Activated naive CD4-positive, alpha-beta T cell treated with anti-CD3 and anti-CD28 coated beads, Interleukin-2, amount 50 U/mL, for 72 hours (primary cell): Measurements from ENCODE around the gene ENOX1. TPM values are rescaled to one million over a fixed set of nuclear protein-coding genes. Genes with fewer than 3 reads are reported as not detected.

Experiments
- ATAC-seq, 2 donors: fragments of 150-1000 bp; cut with Tn5 transposase; 2 replicates each; pipeline ENCODE4 v1.10.0; 2021; ENCODE audit warnings: mild to moderate bottlenecking in 2 of 2, moderate library complexity in 2 of 2
- DNase-seq, 2 donors: peaks; one replicate each; pipeline ENCODE4 v3.0.0; 2021 to 2022; ENCODE audit warnings: low spot score in 2 of 2
- H3K27ac Mint-ChIP-seq, 2 donors: one replicate each; pipeline ENCODE4 v1.8.0; 2022; ENCODE audit warnings: mild to moderate bottlenecking in 2 of 2, mixed read lengths in 2 of 2
- H3K36me3 Mint-ChIP-seq, 2 donors: one replicate each; pipeline ENCODE4 v1.8.0; 2022; ENCODE audit warnings: mixed read lengths in 2 of 2
- H3K9me3 Mint-ChIP-seq, 2 donors: one replicate each; pipeline ENCODE4 v1.8.0; 2022; ENCODE audit warnings: mixed read lengths in 2 of 2
- total RNA-seq, 2 donors: library from RNA; stranded (reverse); gene quantifications; one replicate each; pipeline ENCODE4 v1.2.3, GENCODE V29; 2022

The ENOX1 gene
- total RNA-seq, 2 donors from 2014 or later = 1.8 TPM; not detected in 1

- no peak for DNase-seq
Measured at GRCh38 chr13:43614063-43614462, 172.7 kb downstream of the ENOX1 start.

GRCh38 chr13:43611281-43612273, 175.2 kb downstream of the ENOX1 start:
- no peak overlapping the region for H3K27ac Mint-ChIP-seq
- ATAC-seq = no peak
- DNase-seq = no peak
- no peaks in the 10 kb centered on the region for H3K36me3 Mint-ChIP-seq
- no peaks in the 10 kb centered on the region for H3K9me3 Mint-ChIP-seq

More at GRCh38 chr13:43614063-43614462, 172.7 kb downstream of the ENOX1 start:
- H3K27ac Mint-ChIP-seq = no peak overlapping the region
- peaks cover 0 to 7% of the 10 kb centered on the region in 2 donors for H3K36me3 Mint-ChIP-seq
- peaks cover 0 to 11% of the 10 kb centered on the region in 2 donors for H3K9me3 Mint-ChIP-seq
- ATAC-seq = no peak

GRCh38 chr13:43608400-43609137, 178.2 kb downstream of the ENOX1 start:
- ATAC-seq (no peak), DNase-seq (no peak)
- peaks cover 6 to 11% of the 10 kb centered on the region in 2 donors for H3K36me3 Mint-ChIP-seq
- peaks cover 3 to 8% of the 10 kb centered on the region in 2 donors for H3K9me3 Mint-ChIP-seq
- H3K27ac Mint-ChIP-seq = no peak overlapping the region

DNA sequence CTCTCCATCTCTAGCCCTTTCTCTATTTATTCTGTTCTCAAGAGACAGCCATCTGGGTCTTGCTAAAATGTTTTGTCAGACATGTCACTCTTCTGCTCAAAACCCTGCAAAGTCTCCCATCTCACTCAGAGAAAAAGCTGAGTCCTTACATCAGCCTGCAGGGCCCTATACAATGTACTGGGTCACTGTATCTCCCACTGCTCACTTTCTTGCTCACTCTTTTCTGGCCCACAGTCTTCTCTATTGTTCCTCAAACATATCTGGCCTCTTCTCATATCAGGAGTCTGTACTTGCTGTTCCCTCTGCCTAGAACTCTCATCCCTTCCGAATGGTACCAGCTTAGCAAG, 189.2 kb downstream of the ENOX1 start:
- Mint-ChIP-seq H3K9me3 (peaks cover 4 to 5% of the 10 kb centered on the region in 2 donors), H3K27ac (peak overlapping the region in 1 of 2 donors; percentile 20), H3K36me3 (no peaks in the 10 kb centered on the region)
- no peak for DNase-seq
- peak; percentile 46 to 59 for ATAC-seq

DNA sequence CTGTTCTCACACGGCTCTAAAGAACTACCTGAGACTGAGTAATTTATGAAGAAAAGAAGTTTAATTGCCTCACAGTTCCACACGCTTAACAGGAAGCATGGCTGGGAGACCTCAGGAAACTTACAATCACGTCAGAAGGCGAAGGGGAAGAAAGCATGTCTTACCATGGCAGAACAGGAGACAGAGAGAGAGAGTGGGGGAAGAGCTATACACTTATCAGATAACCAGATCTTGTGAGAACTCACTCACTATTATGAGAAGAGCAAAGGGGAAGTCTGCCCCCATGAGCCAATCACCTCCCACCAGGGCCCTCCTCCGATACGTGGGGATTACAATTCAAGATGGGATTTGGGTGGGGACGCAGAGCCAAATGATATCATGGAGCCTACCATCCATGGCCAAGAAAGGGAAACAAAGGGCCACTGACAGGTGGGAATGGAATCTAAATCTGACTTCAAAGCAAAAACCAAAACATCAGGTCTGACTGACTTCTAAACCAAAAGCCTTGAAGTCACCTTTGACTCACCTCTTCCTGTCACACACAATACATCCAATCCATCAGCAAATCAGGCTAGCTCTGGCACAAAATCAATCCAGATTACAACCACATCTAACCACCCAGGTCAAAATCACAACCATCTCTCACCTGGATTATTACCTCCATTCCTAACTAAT, 189.7 kb downstream of the ENOX1 start:
- no peak for DNase-seq
- peak; percentile 78 to 91 for ATAC-seq
- Mint-ChIP-seq H3K9me3 (peaks cover 4 to 5% of the 10 kb centered on the region in 2 donors), H3K36me3 (no peaks in the 10 kb centered on the region), H3K27ac (peak overlapping the region in 1 of 2 donors; percentile 44)

DNA sequence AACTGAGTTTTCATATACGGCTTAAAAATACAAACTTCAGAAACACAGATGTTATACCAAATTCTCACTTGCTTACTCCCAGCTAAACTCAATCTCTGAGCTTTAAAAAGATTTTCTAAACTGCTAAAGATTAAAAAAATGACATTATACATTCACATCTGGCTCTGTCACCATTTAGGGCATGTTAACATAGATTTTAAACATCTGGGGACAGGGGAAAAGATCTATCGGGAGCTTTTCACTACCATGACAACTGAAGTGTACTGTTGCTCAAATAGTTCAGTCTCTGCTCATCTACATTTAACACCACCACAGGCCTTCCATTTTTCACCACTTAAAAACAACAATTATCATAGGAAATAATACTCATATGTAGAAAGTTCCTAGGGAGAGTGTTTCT, 190.8 kb downstream of the ENOX1 start:
- no peak overlapping the region for H3K27ac Mint-ChIP-seq

DNA sequence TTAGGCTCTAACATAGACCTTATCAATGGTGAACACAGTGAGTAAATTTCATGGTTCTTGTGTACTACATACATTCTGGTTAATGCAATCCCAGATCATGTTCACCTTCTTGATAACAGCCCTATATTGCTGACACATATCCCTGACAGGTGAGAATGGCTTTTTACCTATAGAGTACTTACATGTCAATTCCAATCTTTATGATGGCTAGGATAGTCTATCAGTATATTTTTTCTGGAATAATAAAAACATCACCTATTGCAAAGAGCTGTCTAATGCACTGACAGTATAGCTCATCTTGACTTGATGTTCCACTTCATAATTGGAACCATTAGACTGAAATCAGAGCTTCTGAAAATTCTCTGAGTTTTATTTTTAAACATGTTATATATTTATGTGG, 199.4 kb downstream of the ENOX1 start:
- DNase-seq (no peak), ATAC-seq (no peak)
- no peaks in the 10 kb centered on the region for H3K36me3 Mint-ChIP-seq
- H3K27ac Mint-ChIP-seq = no peak overlapping the region
- H3K9me3 Mint-ChIP-seq = no peaks in the 10 kb centered on the region

More for the DNA sequence above, 190.8 kb downstream of the ENOX1 start:
- Mint-ChIP-seq H3K9me3 (peaks cover 4 to 5% of the 10 kb centered on the region in 2 donors), H3K36me3 (no peaks in the 10 kb centered on the region)
- DNase-seq = no peak
- no peak for ATAC-seq

GRCh38 chr13:43584751-43585150, 202.0 kb downstream of the ENOX1 start:
- Mint-ChIP-seq H3K27ac (no peak overlapping the region), H3K36me3 (no peaks in the 10 kb centered on the region), H3K9me3 (no peaks in the 10 kb centered on the region)
- DNase-seq = no peak
- no peak for ATAC-seq

DNA sequence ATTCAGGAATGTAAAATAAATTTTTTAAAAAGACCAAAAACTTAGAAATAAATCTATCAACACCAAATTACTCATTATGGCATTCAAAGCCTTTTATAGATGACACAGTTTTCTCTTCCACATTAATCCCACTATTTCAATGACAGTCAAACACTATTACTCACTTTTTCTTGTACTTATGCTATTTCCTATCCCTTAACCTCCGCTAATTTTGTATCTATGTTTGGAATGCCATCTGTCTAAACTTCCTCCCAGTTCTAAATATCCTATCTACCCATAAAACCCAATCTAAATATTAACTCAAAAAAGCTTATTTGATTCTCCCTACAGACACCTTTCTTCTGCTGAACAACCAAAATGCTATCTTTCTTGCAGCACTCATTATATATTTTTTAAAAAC, 203.5 kb downstream of the ENOX1 start:
- no peaks in the 10 kb centered on the region for H3K9me3 Mint-ChIP-seq

GRCh38 chr13:43580280-43580679, 206.5 kb downstream of the ENOX1 start:
- ATAC-seq = no peak
- no peak for DNase-seq
- Mint-ChIP-seq H3K27ac (no peak overlapping the region), H3K9me3 (peaks cover 0 to 4% of the 10 kb centered on the region in 2 donors), H3K36me3 (no peaks in the 10 kb centered on the region)

More for the DNA sequence above, 203.5 kb downstream of the ENOX1 start:
- DNase-seq = no peak
- ATAC-seq = no peak
- H3K36me3 Mint-ChIP-seq = no peaks in the 10 kb centered on the region
- H3K27ac Mint-ChIP-seq = no peak overlapping the region

GRCh38 chr13:43579321-43579720, 207.5 kb downstream of the ENOX1 start:
- H3K36me3 Mint-ChIP-seq = no peaks in the 10 kb centered on the region
- H3K27ac Mint-ChIP-seq = no peak overlapping the region
- ATAC-seq = no peak

DNA sequence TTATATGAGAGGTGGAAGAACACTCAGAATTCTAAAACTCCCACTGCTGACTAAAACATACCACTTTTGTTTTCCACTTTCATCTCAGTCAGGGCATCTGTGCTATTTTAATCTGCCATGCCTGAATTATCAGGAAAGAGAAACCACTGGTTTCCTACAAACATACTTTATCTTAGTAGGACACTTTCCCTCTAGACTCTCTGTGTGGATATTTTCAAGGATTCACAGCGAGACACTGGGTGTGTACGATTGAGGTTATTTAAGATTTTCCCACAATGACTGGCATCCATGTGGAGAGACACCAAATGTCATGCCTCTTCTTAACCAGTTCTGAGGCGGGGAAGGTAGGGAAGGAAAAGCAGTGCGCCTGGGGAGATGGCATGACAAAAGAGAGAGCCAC, 212.2 kb downstream of the ENOX1 start:
- DNase-seq (no peak), ATAC-seq (peak in 1 of 2 donors; percentile 32)
- H3K9me3 Mint-ChIP-seq = peaks cover 0 to 9% of the 10 kb centered on the region in 2 donors
- H3K27ac Mint-ChIP-seq = no peak overlapping the region
- no peaks in the 10 kb centered on the region for H3K36me3 Mint-ChIP-seq

More at GRCh38 chr13:43579321-43579720, 207.5 kb downstream of the ENOX1 start:
- peaks cover 0 to 9% of the 10 kb centered on the region in 2 donors for H3K9me3 Mint-ChIP-seq
- no peak for DNase-seq

GRCh38 chr13:43573802-43574514, 212.8 kb downstream of the ENOX1 start:
- ATAC-seq = peak in 1 of 2 donors; percentile 30

GRCh38 chr13:43573361-43573740, 213.4 kb downstream of the ENOX1 start:
- no peaks in the 10 kb centered on the region for H3K36me3 Mint-ChIP-seq
- ATAC-seq = no peak
- no peak overlapping the region for H3K27ac Mint-ChIP-seq

More at GRCh38 chr13:43573802-43574514, 212.8 kb downstream of the ENOX1 start:
- Mint-ChIP-seq H3K27ac (no peak overlapping the region), H3K9me3 (peaks cover 0 to 9% of the 10 kb centered on the region in 2 donors), H3K36me3 (no peaks in the 10 kb centered on the region)
- no peak for DNase-seq

DNA sequence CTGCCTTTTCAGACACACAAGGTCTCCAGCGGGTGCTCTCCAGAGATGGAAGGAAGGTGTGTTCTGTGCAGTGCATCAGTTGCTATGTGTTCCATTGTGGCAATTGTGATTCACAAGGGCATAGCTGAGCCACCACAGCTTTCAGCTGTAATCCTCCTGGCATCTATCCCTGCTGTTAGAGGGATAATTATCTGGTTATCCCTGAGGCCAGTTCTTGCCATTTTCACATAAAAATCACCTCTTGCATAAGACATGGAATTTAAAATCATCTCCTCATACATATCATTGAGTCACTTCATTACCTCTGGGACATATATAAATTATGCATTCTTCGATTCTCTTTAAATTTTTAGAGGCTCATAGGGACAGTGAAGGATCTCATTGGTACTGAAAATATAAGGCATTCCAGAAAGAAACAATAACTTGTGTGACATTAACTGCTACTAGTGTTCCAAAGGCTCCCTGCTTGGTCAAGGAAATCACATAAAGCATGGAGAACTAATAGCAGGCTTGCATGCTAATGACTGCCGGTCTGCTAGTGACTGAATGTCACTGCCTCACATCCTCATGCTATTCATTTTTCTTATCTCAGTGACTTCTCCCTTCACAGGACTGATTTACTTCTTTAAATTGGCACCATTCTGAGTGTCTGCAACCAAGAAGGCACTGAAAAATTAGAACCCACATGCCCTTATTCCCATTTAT, 214.0 kb downstream of the ENOX1 start:
- Mint-ChIP-seq H3K27ac (no peak overlapping the region), H3K36me3 (no peaks in the 10 kb centered on the region), H3K9me3 (peaks cover 0 to 9% of the 10 kb centered on the region in 2 donors)
- ATAC-seq = no peak
- no peak for DNase-seq

More at GRCh38 chr13:43573361-43573740, 213.4 kb downstream of the ENOX1 start:
- H3K9me3 Mint-ChIP-seq = peaks cover 0 to 9% of the 10 kb centered on the region in 2 donors
- no peak for DNase-seq
